Neutrophil (primary cell): ENCODE data around the gene ZMYND10.

Experiments
- H3K27ac ChIP-seq: fragments of 200-600 bp; sonication (generic); 2 replicates; pipeline ENCODE4 v1.5.1; 2016; ENCODE audit warnings: mild to moderate bottlenecking, moderate library complexity
- H3K27me3 ChIP-seq: fragments of 200-600 bp; sonication (generic); 2 replicates; pipeline ENCODE4 v1.6.0; 2016; ENCODE audit warnings: mild to moderate bottlenecking
- H3K36me3 ChIP-seq: fragments of 200-600 bp; sonication (generic); 2 replicates; pipeline ENCODE4 v1.5.1; 2017
- H3K4me1 ChIP-seq, 2 experiments: fragments of 200-600 bp in 1 of 2; sonication (generic) in 1 of 2; 1 replicate in 1 of 2; 2 replicates in 1 of 2; pipeline versions ENCODE4 v1.5.1 to v1.6.1; 2013 to 2016; ENCODE audit warnings: low read depth in 1 of 2, low read length in 1 of 2, mild to moderate bottlenecking in 1 of 2, moderate library complexity in 1 of 2; ENCODE audit not compliant: control insufficient read depth in 1 of 2, insufficient read depth in 1 of 2
- H3K4me3 ChIP-seq, 2 experiments: fragments of 200-600 bp in 1 of 2; sonication (generic) in 1 of 2; 1 replicate in 1 of 2; 2 replicates in 1 of 2; pipeline ENCODE4 v1.5.1; 2013 to 2016; ENCODE audit warnings: low read depth in 1 of 2, low read length in 1 of 2, mild to moderate bottlenecking in 1 of 2, moderate library complexity in 1 of 2
- H3K9me3 ChIP-seq: fragments of 200-600 bp; sonication (generic); 2 replicates; pipeline ENCODE4 v1.5.1; 2016
- TF ChIP-seq, protein P1 (sequence below): fragments of 200-600 bp; sonication (generic); IDR thresholded peaks from 2 replicates; pipeline ENCODE4 v1.5.1; 2016; ENCODE audit warnings: antibody characterized with exemption

The ZMYND10 gene

DNA sequence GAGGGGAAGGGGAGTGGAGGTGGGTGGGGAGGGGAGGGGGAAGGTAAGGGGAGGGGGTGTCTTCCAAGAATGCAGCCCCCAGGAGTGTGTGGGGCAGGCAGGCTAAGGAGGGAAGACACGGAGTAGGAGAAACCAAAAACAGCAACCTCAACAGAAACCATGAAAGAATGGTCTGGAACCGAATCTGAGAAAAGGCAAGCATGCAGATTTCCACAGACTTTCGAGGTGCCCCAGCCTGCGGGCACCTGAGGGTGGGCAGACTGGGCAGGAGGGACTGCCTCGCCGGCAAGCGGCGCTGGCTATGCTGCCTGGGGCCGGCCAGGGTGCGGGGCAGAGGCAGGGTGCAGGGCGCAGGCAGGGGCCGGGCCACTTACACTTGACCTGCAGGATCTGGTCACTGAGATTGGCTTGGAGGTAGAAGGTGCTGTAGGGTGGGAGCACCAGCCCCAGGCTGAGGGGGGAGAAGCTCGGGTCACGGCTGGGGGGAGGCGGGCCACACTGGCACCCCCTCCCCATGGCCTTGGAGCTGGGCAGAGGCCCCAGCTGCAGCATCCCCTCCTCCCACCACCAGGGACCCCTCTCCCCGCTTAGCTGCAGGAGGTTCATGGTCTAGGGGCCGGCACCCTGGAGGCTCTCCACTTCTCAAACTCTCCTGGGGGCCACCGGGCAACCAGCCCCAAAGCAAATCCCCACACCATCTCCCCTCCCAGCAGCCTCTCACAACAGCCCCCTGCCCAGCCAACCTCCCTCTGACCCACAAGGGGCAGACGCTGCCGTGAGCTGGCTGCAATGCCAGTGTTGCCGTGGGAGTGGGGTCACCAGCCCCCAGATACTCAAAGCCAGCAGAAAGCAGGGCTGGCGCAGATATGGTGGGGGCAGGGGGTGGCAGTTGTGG, 29.1 kb upstream of the ZMYND10 start:
- Histone ChIP-seq H3K4me1 (no peaks in the 10 kb centered on the region), H3K27me3 (peaks cover 14% of the 10 kb centered on the region), H3K4me3 (no peak overlapping the region), H3K9me3 (no peaks in the 10 kb centered on the region), H3K36me3 (no peaks in the 10 kb centered on the region), H3K27ac (no peak overlapping the region)
- TF ChIP-seq, protein P1, sequence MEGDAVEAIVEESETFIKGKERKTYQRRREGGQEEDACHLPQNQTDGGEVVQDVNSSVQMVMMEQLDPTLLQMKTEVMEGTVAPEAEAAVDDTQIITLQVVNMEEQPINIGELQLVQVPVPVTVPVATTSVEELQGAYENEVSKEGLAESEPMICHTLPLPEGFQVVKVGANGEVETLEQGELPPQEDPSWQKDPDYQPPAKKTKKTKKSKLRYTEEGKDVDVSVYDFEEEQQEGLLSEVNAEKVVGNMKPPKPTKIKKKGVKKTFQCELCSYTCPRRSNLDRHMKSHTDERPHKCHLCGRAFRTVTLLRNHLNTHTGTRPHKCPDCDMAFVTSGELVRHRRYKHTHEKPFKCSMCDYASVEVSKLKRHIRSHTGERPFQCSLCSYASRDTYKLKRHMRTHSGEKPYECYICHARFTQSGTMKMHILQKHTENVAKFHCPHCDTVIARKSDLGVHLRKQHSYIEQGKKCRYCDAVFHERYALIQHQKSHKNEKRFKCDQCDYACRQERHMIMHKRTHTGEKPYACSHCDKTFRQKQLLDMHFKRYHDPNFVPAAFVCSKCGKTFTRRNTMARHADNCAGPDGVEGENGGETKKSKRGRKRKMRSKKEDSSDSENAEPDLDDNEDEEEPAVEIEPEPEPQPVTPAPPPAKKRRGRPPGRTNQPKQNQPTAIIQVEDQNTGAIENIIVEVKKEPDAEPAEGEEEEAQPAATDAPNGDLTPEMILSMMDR = no peak

DNA sequence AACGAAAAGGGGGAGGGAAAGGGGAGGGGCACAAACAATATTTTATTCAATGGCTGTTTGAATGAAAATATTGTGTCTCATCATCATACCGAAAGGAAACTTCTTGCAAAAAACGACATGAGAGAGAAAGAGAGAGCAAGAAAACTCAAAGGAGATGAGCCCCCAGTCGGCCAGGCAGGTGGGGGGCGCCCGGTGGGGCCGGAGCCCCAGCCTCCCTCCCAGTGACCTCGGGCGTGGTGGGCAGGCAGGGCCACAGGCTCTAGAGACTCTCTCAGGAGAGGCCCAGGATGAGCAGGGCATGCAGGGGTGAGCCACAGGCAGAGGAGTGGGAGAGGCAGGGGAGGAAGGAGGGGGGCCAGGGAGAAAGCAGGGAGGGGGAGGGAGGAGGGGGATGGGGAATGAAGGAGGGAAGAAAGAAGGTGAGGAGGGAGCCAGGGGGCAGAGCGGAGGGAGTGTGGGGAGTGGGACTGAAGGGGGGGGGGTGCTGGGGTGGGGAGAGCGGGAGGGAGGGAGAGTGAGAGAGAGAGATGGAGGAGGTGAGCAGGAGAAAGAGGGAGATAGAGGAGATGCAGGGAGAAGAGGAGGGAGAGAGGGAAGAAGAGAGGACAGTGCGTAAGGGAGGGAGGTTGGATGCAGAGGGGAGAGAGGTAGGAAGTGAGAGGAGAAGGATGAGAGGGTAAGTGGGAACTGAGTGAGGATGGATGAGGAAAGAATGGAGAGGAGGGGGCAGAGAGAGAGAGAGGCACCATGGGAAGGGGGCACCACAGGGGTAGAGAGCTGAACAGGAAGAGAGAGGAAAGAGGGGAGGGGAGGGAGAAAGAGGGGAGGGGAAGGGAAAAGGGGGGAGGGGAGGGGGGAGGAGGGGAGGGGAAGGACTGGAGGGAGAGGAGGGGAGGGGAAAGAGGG, 27.9 kb upstream of the ZMYND10 start:
- peaks cover 14% of the 10 kb centered on the region for H3K27me3 ChIP-seq
- H3K27ac ChIP-seq = no peak overlapping the region
- no peak overlapping the region for H3K4me3 ChIP-seq
- TF ChIP-seq, protein P1 = no peak
- H3K36me3 ChIP-seq = no peaks in the 10 kb centered on the region
- H3K9me3 ChIP-seq = no peaks in the 10 kb centered on the region
- no peaks in the 10 kb centered on the region for H3K4me1 ChIP-seq

DNA sequence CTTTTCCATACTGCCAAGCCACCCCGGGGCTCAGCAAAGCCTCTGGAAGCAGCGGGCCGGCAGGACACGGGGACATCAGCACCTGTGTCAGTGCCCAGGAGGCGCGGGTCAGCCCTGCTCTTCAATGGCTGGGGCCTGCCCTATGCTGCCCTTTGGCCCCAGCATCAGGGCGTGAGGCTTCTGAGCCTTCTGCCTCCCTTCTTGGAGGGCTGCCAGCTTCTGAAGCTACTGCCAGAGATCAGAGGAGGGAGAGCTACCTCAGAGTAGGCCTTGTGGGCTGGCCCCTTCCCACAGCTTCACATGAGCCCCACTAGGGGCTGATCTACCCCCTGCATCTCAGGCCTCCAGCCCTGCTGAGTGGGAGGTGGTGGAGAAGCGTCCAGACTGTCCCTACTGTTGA, 26.8 kb upstream of the ZMYND10 start:
- no peak overlapping the region for H3K4me3 ChIP-seq
- no peaks in the 10 kb centered on the region for H3K36me3 ChIP-seq
- H3K27me3 ChIP-seq = peaks cover 15% of the 10 kb centered on the region
- H3K27ac ChIP-seq = no peak overlapping the region
- no peaks in the 10 kb centered on the region for H3K9me3 ChIP-seq
- TF ChIP-seq, protein P1 = no peak
- no peaks in the 10 kb centered on the region for H3K4me1 ChIP-seq

DNA sequence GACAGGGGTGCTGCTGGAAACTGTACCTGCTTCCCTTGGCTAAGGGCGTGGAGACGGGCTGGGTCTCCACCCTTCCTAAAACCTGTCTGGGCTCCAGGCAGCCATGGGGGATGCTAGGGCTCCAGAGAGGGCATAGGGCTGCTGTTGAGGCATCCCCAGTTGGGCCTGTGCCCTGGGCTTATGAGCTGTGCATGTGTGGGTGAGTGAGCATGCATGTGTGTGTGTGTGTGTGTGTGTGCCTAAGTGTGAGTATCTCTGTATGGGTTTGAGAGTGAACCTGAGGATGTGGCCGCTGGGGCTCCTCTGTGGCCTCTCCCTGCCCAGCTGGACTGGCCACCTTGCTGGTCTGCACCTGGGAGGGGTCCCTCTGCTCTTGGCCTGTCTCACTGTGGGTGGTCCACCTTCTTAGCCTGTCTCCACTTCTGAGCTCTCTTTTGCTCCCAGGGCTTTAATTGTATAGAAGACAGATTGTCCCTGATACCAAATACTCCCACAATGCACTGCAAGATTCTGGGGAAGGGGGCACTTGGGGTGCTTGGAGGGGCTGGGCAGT, 25.7 kb upstream of the ZMYND10 start:
- no peaks in the 10 kb centered on the region for H3K4me1 ChIP-seq
- H3K4me3 ChIP-seq = no peak overlapping the region
- peaks cover 26% of the 10 kb centered on the region for H3K27me3 ChIP-seq
- no peaks in the 10 kb centered on the region for H3K9me3 ChIP-seq
- H3K36me3 ChIP-seq = no peaks in the 10 kb centered on the region
- no peak overlapping the region for H3K27ac ChIP-seq
- TF ChIP-seq, protein P1 = no peak

DNA sequence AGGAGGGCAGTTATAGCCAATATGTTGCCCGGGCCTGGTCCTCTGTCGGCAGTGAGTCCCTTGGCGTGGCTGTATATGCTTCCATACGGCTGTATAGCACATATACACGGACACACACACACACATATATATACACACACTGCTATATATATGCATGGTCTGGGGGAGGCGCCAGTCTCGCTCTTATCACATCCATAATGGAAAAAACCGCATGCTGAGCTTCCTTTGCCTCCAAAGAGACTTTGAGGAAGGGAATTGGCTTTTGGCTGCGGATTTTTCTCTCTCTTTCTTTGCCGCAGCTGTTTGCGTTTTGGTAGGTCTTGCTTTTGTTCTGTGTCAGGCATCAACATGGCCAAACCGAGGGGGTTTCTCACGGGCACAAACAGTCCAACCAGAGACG, 25.1 kb upstream of the ZMYND10 start:
- TF ChIP-seq, protein P1 = no peak
- H3K4me1 ChIP-seq = peaks cover 2 to 3% of the 10 kb centered on the region in 2 experiments
- no peak overlapping the region for H3K27ac ChIP-seq
- no peaks in the 10 kb centered on the region for H3K36me3 ChIP-seq
- no peak overlapping the region for H3K4me3 ChIP-seq
- peaks cover 32% of the 10 kb centered on the region for H3K27me3 ChIP-seq
- no peaks in the 10 kb centered on the region for H3K9me3 ChIP-seq
